ENCODE results near the gene LMNTD1.
"Not testable (repeated sequence)": the region's sequence is repeated elsewhere in the genome, so short reads cannot be mapped to it uniquely, and the experiment has no call there.

LMNTD1 gene

DNA sequence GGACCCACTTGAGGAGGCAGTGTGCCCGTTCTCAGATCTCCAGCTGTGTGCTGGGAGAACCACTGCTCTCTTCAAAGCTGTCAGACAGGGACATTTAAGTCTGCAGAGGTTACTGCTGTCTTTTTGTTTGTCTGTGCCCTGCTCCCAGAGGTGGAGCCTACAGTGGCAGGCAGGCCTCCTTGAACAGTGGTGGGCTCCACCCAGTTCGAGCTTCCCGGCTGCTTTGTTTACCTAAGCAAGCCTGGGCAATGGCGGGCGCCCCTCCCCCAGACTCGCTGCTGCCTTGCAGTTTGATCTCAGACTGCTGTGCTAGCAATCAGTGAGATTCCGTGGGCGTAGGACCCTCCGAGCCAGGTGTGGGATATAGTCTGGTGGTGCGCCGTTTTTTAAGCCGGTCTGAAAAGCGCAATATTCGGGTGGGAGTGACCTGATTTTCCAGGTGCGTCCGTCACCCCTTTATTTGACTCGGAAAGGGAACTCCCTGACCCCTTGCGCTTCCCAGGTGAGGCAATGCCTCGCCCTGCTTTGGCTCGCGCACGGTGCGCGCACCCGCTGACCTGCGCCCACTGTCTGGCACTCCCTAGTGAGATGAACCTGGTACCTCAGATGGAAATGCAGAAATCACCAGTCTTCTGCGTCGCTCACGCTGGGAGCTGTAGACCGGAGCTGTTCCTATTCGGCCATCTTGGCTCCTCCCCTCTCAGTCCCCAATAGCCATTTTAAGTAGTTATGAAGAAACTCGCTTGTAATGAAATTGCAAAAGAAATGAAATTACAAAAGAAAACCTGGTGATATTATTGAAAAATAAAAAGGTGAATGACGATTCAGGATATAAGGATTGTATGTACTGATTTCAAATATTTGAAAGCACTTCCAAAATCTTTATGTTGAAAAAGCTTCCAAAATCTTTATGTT, 63.9 kb downstream of the LMNTD1 start:
- not testable (repeated sequence) for DNase-seq

DNA sequence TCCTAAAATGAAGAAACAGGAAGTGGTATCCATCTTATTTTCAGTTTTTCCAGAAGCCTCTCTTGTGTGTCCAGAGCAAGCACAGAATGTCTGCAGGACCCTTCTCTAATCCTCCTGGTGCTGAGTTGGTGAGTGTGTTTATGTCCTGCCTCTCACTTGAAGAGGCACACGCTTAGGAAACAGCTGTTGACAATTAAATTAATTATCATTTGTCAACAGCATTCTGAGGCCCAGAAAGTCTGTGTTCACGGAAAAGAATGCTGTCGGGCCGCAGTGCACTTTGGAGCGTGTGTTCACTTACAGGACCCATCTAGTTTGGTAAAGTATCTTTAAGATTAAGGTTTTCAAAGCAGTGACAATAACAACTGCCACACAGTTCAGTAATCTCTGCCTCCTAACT, 70.5 kb downstream of the LMNTD1 start:
- no peak for DNase-seq

DNA sequence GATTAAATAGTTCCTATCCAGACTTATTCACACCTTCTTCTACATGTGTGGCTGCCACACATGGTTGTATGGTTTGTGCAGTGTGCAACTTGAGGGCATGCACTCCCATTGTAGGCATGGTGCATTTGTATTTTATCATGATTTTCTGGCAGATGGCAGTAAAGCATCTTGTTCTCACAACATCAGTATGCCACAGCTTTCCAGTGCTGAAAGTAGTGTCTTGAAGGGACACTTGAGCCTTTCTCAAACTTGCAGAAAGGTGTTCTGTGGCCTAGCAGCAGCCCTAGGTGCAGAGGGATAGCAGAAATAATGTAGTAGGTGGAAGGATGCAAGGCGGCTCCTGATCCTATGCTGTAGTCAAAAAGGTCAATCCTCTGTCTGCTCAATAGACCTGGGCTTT, 72.9 kb downstream of the LMNTD1 start:
- no peak for DNase-seq

DNA sequence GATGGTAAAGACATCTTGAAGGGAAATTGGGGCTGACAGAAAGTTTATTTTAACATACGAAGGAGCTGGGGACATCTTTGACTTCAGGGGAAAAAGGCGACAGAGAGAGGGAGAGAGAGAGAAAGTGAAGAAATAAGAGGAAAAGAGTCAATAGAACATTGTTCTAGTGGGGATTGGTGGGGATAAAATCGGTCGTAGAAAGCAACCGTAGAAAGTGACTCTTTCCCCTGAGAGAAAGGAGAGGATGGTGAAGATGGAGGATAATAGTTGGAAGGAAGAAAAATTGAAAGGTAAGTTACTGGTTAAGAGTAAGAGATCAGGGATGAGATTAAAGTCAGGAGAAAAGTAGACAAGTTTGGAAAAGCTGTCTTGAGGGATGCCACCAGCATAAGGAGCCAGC, 75.9 kb downstream of the LMNTD1 start:
- no peak for DNase-seq

DNA sequence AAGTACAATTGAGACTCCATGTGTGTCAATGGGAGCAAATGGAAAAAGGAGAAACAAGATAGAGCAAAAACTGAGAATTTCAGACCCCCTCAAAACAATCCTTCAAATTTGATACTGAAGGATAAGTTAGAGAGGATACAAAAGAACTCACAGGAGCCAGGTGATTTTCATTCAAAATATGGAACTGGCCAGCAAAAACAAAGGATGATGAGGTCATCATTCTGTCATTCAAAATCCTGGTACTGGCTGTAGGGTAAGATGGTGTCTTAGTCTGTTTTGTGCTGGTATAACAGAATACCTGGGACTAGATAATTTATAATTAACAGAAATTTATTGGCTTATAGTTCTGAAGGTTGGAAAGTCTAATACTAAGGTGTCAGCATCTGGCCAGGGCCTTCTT, 80.6 kb downstream of the LMNTD1 start:
- DNase-seq = no peak

DNA sequence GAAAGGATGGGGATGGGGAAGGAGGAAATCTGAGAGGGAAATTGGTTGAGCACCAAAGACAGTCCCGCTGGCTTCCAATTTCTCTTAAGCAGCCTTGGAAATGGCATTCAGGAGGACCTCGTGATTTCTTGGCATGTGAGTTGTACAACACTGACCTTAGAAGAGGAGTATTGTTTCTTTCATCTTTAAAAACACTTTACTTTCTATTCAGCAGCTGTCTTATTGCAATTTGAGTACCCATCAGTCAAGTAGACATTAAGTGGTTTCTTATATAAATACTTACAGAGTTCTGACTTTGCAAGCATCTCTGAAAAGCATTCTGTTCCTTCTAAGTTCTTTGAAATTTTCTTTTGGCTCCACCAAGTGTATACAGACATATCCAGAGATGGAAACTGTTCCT, 83.2 kb downstream of the LMNTD1 start:
- no peak for DNase-seq

DNA sequence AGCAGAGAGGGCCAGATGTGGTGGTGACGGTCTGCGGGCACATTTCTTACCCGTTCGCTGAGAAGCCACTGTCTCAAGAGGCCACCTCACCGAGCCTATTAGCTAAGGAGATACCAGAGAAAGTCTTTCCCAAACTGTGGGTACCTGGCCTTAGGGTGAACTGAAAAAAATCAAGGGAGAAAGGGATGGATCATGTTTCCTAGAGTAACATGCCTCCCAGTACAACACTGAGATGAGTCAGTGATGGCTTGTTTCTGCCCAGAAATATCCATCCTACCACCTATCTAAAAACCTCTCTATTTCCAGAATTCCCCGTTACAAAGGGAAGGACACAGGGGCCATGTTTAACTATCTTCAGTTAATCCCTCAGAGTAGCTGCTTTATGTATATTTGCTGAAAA, 83.7 kb downstream of the LMNTD1 start:
- DNase-seq = no peak

DNA sequence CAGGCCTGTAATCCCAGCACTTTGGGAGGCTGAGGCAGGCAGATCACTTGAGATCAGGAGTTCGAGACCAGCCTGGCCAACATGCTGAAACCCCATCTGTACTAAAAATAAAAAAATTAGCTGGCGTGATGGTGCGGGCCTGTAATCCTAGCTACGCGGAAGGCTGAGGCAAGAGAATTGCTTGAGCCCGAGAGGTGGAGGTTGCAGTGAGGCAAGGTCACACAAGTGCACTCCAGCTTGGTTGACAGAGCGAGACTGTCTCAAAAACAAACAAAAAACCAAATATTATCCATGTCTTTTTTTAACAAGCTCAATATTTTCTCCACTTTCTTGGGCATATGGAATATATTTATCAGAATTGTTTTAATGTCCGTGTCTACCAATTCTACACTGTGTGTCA, 89.6 kb downstream of the LMNTD1 start:
- no peak for DNase-seq

DNA sequence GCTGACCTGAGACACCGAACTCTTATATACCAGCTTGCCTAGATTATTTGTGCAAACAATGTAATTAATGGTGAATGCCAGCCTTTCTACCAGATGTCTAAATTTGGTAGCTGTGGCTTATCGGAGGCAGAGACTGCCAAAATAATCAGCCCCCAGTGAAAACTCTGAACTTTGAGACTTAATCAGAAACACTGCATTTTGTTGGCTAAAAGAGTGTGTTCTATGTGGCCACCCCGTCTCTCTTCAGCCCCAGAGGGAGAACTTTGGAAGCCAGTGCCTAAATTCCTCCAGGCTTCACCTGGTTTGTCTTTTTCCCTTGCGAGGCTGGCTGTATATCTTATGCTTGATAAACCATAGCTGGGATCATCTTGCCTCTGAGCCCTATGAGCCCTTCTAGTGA, 90.1 kb downstream of the LMNTD1 start:
- DNase-seq = no peak

DNA sequence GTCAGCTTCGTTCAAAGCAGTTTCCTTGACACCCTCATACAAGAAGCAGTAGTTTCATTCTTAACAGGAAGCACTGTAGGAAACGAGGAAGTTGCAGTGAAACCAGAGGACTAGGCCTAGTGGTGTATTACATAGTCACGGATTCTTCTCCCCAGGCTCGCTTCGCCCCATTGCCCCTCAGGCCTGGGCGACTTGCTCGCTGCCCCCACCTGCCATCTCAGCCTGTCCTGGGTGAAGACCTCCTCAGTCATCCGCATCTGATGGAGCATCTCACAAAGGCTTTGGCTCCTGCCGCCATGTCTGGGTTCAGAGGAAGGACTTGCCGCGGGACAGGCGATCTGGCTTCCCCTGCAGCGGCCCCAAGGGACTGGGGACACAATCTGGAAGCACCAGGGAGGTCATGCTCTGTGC, 93.5 kb downstream of the LMNTD1 start:
- no peak for DNase-seq

DNA sequence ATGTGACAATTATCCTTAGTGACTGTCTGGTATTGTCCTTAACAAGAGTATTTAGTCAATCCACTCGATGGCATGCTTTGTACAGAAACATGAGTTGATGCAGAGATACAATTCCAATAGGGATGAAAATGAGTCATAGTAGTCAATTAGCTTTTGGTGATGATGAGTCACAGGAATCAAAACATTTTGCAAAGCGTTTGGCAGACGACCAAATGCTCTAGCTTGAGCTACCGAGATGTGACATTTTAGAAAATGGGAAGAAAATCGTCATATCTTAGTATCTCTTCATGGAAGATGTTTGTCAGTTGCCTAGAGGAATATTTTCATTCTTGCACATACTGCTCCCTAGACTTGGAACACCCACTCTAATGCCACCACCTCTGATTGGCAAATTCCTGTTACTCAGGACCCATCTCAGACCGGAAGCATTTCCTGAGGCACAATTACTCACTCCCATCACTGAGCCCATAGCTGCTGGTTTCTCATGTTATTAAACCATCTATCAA, 95.0 kb downstream of the LMNTD1 start:
- peak; percentile 4 for DNase-seq

DNA sequence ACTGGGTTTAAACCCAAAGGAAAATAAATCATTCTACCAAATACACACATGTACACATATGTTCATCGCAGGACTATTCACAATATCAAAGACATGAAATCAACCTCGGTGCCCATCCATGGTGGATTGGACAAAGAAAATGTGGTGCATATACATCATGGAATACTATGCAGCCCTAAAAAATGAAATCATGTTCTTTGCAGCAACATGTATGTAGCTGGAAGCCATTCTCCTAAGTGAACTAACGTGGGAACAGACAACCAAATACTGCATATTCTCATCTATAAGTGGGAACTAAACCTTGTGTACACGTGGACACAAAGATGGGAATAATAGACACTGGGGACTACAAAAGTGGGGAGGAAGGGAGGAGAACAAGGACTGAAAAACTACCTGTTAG, 96.6 kb downstream of the LMNTD1 start:
- DNase-seq = no peak

DNA sequence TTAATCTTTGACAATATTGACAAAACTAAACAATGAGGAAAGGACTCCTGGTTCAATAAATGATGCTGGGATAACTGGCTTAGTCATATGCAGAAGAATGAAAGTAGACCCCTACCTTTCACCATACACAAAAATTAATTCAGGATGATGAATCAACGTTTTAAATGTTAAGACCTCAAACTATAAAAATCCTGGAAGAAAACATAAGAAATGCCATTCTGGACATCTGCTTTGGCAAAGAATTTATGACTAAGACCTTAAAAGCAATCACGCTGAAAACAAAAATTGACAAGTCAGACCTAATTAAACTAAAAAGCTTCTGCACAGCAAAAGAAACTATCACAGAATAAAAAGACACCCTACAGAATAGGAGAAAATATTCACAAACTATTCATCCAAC, 97.4 kb downstream of the LMNTD1 start:
- no peak for DNase-seq

DNA sequence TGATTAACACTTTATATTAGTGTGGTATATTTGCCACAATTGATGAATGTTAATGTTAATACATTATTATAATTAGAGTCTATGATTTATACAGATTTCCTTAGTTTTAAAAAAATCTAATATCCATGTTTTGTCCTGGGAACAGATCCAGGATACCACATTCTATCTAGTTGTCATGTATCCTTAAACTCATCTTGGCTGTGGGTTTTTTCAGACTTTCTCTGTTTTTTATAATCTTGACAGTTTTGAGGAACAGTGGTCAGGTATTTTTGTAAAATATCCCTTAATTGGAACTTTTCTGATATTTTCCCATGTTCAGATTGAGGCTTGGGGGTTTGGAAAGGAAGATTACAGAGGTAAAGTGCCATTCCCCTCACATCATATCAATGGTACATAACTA, 104.1 kb downstream of the LMNTD1 start:
- DNase-seq = no peak

DNA sequence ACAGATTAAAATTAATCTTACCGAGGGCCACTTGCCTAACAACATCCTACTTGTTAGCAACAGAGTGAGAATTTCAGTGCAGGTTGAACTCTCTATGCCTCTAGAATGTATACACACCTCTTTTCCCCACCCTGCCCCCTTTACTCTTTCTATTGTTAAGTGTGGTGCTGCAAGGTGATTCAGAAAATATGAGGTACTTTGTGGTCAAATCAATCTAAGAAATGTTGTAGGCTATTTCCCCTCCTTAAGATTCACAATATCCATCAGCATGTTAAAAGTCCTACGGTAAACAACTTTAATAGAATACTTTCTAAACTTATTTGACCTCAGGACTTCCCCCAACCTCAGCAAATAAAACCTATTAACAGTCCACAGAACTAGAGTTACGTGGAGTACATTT, 106.0 kb downstream of the LMNTD1 start:
- DNase-seq = no peak

DNA sequence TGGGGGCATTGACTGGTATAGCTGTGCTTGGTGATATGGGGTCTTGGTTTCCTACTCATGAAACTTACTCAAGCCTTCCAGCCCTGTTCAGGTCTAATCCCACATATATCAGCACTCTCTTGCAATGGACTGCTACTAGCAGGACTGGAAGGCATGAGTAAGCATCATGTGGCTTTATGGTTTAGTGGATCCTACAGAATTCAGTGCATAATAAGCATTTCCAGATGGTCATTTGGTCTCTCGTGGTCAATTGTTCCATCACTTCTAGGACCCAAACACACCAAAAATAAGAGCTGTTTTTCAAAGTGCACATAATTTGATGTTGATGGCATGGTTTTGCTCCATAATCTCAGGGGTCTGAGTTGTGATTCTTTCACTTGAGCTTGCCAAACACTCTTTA, 114.4 kb downstream of the LMNTD1 start:
- DNase-seq = no peak

DNA sequence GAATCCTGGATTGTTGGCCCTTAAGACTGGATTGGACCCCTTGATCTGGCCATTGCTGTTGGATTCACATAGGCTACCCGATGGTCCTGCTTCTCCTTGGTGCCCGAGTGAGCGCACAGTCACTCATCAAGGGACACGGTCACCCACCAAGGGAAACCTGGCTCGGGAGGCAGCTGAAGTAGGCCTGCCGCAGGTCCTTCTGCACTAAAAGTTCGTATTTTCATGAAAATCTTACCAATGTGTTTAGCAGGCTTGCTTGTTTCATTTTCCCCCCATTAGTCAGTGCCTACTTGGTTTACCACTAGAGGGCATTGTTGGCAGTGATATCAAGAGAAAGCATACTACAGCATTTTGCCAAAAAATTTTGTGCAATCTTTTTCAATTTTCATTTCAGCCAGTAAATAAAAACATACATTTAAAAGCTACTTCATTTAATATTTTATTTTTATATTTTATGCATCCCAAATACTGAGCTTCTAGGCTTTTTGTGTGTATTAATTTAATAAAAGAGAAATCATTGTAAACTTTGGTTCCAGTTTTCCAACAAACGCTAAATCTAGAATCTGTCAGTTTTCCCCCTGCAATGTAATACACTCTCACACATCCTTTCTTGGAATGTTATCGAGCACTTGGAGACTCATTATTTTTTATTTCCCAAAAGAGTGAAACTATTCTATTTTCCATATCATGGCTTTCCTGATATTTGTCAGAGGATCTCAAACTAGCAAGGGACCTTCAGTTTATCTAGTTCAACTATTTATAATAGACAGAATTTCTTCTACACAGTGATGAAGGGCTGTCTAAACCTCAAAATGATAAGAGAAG, 116.7 kb downstream of the LMNTD1 start:
- DNase-seq = peak; percentile 47

DNA sequence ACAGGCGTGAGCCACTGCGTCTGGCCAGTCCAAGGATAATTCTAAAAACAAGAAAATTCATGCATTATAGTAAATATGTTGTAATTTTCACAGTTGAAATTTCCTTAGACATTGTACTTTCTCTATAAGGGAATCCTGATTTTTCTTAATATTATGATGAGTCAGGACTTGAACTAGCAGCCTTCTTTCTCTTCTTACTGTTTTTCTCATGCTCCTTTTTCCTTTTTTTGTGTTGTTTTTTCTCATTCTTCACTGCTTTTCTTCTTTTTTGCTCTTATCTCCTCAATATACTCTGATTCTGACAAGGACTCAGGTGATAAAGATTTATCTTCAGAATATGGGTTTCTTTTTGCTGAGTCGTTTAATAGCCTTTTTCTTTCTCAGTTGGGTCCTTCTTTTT, 117.7 kb downstream of the LMNTD1 start:
- no peak for DNase-seq

DNA sequence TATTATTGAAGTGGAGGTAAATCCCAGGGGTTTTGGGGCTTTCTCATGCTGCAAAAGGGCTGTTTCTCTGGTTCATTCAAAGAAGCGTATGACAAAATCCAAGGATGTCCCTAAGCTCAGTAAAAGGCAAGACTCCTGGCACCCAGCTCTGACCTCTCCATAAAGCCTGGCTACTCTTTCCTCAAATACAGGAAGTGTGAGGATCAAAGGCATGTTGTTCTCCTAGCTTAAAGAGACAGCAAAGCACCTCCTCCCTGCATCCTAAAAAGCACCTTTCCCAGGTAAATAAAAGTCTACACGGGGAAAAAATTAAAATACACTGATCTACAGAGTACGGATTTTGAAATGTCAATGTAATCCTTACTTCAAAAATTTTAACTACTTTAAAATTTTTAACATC, 118.6 kb downstream of the LMNTD1 start:
- no peak for DNase-seq

DNA sequence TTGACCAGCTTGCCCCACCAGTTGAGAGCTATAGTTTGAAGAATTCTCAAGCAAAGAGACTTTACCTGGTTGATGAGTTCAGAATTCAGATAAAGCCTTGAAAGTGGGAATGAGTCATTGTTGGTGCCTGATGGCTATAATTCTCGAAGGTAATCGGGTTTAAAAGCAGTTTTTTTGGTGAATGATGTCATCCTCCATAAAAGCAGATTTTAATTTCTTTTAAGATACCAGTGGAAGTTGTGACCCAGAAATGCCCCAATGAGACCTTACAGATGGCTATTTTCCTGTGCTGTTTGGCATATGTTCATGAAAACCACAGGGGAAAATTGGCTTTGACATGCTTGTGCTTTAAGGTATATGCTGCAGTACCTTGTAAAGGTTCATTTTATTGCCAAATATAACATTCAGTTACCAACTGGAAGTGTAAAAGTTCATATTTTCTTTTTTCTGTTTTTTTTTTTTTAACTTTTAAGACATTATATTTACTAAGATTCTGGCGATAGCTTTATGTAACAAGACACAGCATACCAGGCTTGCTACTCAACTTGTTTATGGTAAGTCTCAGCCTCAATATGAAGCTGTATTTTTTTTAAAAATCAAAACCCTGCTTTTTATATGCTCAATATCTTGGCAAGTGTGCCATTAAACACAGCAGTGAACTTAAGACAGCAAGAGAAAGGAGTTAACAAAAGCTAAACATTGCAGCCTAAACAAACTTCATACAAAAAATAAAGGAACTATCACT, 119.3 kb downstream of the LMNTD1 start:
- no peak for DNase-seq

DNA sequence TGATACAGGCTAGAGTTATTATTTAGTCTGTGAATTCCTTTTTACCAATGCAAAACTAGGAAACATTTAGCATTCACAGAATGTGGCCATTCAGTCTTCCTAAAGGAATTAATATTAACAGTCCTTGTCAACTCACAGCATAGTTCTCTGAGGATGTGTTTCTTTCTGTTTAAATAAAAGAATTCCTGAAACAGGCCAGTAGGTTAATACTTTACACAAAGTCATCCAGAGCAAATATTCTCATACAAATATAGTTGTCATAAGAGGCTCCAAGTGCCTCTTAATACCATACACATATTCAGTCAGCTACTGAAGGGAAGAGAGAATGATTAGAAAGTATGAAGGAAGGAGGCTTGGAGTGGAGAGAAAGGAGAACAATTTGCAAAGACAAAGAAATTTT, 120.1 kb downstream of the LMNTD1 start:
- DNase-seq = no peak

DNA sequence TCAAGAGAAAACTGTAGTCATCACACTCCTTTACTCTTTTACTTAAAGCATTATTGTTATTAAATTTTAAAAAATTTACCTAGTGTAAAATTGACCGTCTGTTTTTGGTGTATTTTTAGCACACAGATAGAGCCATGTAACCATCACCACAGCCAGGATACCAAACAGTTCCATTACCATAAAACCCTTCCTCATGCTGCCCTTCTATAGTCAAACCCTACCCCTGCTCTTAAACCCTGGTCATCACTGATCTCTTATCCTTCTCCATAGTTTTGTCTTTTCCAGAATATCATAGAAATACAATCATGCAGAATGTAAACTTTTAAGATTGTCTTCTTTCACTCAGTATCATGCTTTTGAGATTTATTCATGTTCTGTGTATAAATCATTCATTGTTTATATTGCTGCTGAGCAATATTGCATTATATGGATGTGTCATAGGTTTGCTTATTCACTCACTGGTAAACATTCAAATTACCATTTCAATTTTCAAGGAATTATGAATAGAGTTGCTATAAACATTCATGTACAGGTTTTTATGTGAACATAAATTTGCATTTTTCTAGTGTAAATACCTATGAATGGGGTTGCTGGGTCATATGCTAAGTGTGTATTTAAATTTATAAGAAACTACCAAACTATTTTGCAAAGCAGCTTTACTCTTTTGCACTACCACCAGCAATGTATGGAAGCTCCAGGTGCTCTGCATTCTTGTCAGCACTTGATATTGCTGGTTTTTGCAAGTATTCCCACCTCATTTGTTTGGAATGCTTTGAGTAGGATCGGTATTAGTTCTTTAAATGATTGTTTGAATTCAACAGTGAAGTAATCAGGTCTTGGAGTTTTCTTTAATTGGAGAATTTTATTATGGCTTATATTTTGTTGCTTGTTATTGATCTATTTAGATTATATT, 125.5 kb downstream of the LMNTD1 start:
- DNase-seq = no peak
